Caco-2 (cell line): Measurements from ENCODE around the gene BLVRA. TPM values are rescaled to one million over a fixed set of nuclear protein-coding genes. Genes with fewer than 3 reads are reported as not detected.
A peak's percentile ranks its signal among the peaks of the same experiment; 100 is the strongest.

Source experiments
- BruUV-seq: library from RNA; stranded (reverse); fragments of 400-500 nt; replicated peaks from 2 replicates; lab custom pipeline; 2021; lab: Mats Ljungman, UMichigan
- CTCF ChIA-PET: fragments of 300-600 bp; sonication (Branson Sonifier 250); formaldehyde crosslinking; loops from one replicate; lab custom pipeline; 2022; ENCODE audit warnings: antibody characterized with exemption; lab: Charles Lee
- POLR2A ChIA-PET: fragments of 300-600 bp; sonication (Branson Sonifier 250); formaldehyde crosslinking; loops from one replicate; lab custom pipeline; 2022; ENCODE audit warnings: antibody characterized with exemption; lab: Charles Lee
- DNase-seq, 2 experiments: peaks; one replicate each; pipeline versions ENCODE4 v3.0.0 to v3.0.0-alpha.2; 2020 to 2022
- H3K27me3 ChIP-seq: replicated peaks from 2 replicates; pipeline ENCODE4 v1.6.0; 2011; ENCODE audit warnings: low read length; ENCODE audit not compliant: control insufficient read depth, insufficient read depth
- H3K36me3 ChIP-seq: 2 replicates; pipeline ENCODE4 v1.5.1; 2011; ENCODE audit warnings: low read length; ENCODE audit not compliant: control insufficient read depth, insufficient read depth
- H3K4me1 ChIP-seq: fragments of 250-450 bp; sonication (Bioruptor Pico); 2 replicates; pipeline ENCODE4 v1.5.1; 2020; ENCODE audit warnings: mild to moderate bottlenecking
- H3K4me3 ChIP-seq: 2 replicates; pipeline ENCODE4 v1.5.1; 2011; ENCODE audit warnings: low read depth, mild to moderate bottlenecking, control low read depth, low read length
- H3K9me3 ChIP-seq: fragments of 250-450 bp; sonication (Bioruptor Pico); 2 replicates; pipeline ENCODE4 v1.5.1; 2020; ENCODE audit warnings: mild to moderate bottlenecking, moderate library complexity
- H3K27ac Mint-ChIP-seq: one replicate; pipeline ENCODE4 v1.8.0; 2022; ENCODE audit warnings: mixed read lengths; ENCODE audit not compliant: unreplicated experiment
- H3K27me3 Mint-ChIP-seq: one replicate; pipeline ENCODE4 v1.8.0; 2022; ENCODE audit warnings: mixed read lengths; ENCODE audit not compliant: insufficient read depth, unreplicated experiment
- H3K36me3 Mint-ChIP-seq: one replicate; pipeline ENCODE4 v1.8.0; 2022; ENCODE audit warnings: mild to moderate bottlenecking, mixed read lengths; ENCODE audit not compliant: insufficient read depth, unreplicated experiment
- H3K4me1 Mint-ChIP-seq: one replicate; pipeline ENCODE4 v1.8.0; 2022; ENCODE audit warnings: low read depth, mixed read lengths; ENCODE audit not compliant: unreplicated experiment
- H3K4me3 Mint-ChIP-seq: one replicate; pipeline ENCODE4 v1.8.0; 2022; ENCODE audit warnings: mild to moderate bottlenecking, moderate library complexity, mixed read lengths; ENCODE audit not compliant: unreplicated experiment
- H3K9me3 Mint-ChIP-seq: one replicate; pipeline ENCODE4 v1.8.0; 2022; ENCODE audit warnings: mixed read lengths; ENCODE audit not compliant: unreplicated experiment
- intact Hi-C: fragments of 100-400 bp; cut with micrococcal nuclease; formaldehyde crosslinking; loops from one replicate; pipeline ENCODE4 v1.10.0; 2022; ENCODE audit not compliant: unreplicated experiment
- total RNA-seq: library from RNA; stranded (reverse); gene quantifications from 2 replicates; pipeline ENCODE4 v1.2.3, GENCODE V29; 2022
- TF ChIP-seq, protein P1 (sequence below), 2 experiments: fragments of 200-600 bp in 1 of 2; IDR thresholded peaks; 1 replicate in 1 of 2; 2 replicates in 1 of 2; pipeline versions ENCODE4 v1.5.1 to v1.8.0; 2011 to 2022; ENCODE audit warnings: antibody characterized with exemption in 1 of 2, control low read depth in 1 of 2, inconsistent platforms in 1 of 2, low read depth in 1 of 2, low read length in 1 of 2, mild to moderate bottlenecking in 1 of 2, moderate library complexity in 1 of 2; ENCODE audit not compliant: insufficient read depth in 1 of 2, severe bottlenecking in 1 of 2, unreplicated experiment in 1 of 2

The BLVRA gene
- total RNA-seq, 1 experiment from 2014 or later = 27.9 TPM

DNA sequence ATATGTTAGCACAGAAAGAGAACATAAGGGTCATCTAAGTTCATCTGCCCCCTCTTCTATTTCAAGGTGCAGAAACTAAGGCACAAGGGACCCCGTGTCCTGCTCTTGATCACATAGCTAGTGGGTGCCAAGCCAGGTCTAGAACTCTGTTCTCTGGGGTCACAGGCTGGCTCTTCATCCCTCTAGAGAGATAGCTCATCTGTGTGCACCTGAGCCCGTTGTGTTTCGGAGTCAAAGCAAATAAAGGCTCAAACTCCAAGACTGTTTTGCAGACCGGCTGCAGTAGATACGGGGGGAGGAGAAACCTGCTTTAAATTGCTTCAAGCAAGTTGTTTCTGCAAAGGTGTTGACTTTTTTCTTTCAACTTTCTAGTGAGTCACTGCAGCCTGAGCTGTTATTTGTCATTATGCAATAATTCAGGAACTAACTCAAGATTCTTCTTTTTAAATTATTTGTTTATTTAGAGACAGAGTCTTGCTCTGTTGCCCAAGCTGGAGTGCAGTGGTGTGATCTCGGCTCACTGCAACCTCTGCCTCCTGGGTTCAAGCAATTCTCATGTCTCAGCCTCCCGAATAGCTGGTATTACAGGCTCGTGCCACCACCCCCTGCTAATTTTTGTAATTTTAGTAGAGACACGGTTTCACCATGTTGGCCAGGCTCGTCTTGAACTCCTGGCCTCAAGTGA, 6.5 kb downstream of the BLVRA start:
- CTCF ChIA-PET = interaction anchor here (0.8 to 1.4 kb wide), 4 partner anchors 10 to 182 kb away, joined by 3 to 7 read pairs (median 4); partner anchors contain the start of gene STK17A
- POLR2A ChIA-PET = no interaction called here
- Mint-ChIP-seq H3K4me1 (peaks cover 19% of the 10 kb centered on the region), H3K9me3 (no peaks in the 10 kb centered on the region), H3K4me3 (peak overlapping the region; percentile 42), H3K27me3 (no peaks in the 10 kb centered on the region), H3K27ac (no peak overlapping the region), H3K36me3 (no peaks in the 10 kb centered on the region)
- DNase-seq = peak in 1 of 2 experiments; percentile 68
- BruUV-seq = no TSS peak
- H3K36me3 ChIP-seq = no peaks in the 10 kb centered on the region
- TF ChIP-seq, protein P1, sequence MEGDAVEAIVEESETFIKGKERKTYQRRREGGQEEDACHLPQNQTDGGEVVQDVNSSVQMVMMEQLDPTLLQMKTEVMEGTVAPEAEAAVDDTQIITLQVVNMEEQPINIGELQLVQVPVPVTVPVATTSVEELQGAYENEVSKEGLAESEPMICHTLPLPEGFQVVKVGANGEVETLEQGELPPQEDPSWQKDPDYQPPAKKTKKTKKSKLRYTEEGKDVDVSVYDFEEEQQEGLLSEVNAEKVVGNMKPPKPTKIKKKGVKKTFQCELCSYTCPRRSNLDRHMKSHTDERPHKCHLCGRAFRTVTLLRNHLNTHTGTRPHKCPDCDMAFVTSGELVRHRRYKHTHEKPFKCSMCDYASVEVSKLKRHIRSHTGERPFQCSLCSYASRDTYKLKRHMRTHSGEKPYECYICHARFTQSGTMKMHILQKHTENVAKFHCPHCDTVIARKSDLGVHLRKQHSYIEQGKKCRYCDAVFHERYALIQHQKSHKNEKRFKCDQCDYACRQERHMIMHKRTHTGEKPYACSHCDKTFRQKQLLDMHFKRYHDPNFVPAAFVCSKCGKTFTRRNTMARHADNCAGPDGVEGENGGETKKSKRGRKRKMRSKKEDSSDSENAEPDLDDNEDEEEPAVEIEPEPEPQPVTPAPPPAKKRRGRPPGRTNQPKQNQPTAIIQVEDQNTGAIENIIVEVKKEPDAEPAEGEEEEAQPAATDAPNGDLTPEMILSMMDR (IDR thresholded peaks at IDR 0.05; ENCODE audit: insufficient read depth in 1 of 2, low read depth in 1 of 2, low read length in 1 of 2, severe bottlenecking in 1 of 2, unreplicated experiment in 1 of 2) = no peak
- no peak overlapping the region for H3K4me3 ChIP-seq
- H3K27me3 ChIP-seq = no peaks in the 10 kb centered on the region
- intact Hi-C loops = loop anchor here (5.0 kb wide), 1 partner anchor 52 kb away; no protein-coding TSS in a partner anchor
- peaks cover 29% of the 10 kb centered on the region for H3K4me1 ChIP-seq
- no peaks in the 10 kb centered on the region for H3K9me3 ChIP-seq

DNA sequence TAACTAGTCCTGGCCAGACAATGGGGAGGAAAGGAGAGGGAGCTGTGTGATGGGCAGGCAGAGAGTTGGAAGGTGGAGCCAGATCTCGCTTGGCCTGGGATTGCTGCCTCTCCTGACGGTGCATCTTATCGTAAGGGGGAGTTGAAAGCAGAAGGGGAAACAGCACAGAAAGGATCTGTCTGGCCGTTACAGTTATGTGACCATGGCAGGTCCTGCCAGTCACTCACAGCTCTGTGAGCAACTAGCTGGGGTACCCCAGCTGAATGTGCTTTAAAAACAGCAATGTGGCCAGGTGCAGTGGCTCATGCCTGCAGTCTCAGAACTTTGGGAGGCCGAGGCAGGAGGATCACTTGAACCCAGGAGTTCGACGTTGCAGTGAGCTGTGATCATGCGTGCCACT, 8.1 kb downstream of the BLVRA start:
- Mint-ChIP-seq H3K4me1 (peaks cover 25% of the 10 kb centered on the region), H3K9me3 (no peaks in the 10 kb centered on the region), H3K27ac (no peak overlapping the region), H3K27me3 (no peaks in the 10 kb centered on the region), H3K36me3 (peaks cover 6% of the 10 kb centered on the region), H3K4me3 (no peak overlapping the region)
- ChIA-PET CTCF (interaction anchor here (0.6 kb wide), 1 partner anchor 785 kb away, joined by 4 read pairs; no protein-coding TSS in a partner anchor), POLR2A (no interaction called here)
- BruUV-seq = no TSS peak
- no peaks in the 10 kb centered on the region for H3K27me3 ChIP-seq
- H3K4me3 ChIP-seq = no peak overlapping the region
- no peaks in the 10 kb centered on the region for H3K36me3 ChIP-seq
- no peak for DNase-seq
- intact Hi-C loops = loop anchor here (5.0 kb wide), 1 partner anchor 51 kb away; no protein-coding TSS in a partner anchor
- no peaks in the 10 kb centered on the region for H3K9me3 ChIP-seq
- H3K4me1 ChIP-seq = peaks cover 30% of the 10 kb centered on the region
- TF ChIP-seq, protein P1 (IDR thresholded peaks at IDR 0.05; ENCODE audit: insufficient read depth in 1 of 2, low read depth in 1 of 2, low read length in 1 of 2, severe bottlenecking in 1 of 2, unreplicated experiment in 1 of 2) = no peak

DNA sequence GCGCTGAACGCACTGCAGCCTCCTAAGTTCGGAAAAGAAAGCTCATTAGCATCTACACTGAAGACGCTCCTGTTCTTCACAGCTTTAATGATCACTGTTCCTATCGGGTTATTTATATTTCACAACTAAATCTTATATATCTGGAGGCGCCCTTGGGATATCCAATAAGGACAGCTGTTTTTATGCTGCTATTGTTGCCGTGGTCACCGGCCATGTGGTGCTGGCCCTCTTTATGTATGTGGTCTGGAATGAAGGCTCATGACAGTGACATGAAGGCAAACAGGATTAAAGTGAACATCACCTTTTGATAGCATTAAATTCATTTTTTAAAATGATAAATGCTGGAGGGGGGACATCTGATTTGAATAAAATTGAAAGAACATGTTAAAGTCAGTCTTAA, 8.8 kb downstream of the BLVRA start:
- ChIA-PET POLR2A (no interaction called here), CTCF (no interaction called here)
- Histone ChIP-seq H3K4me1 (peaks cover 25% of the 10 kb centered on the region), H3K27me3 (no peaks in the 10 kb centered on the region), H3K36me3 (no peaks in the 10 kb centered on the region), H3K4me3 (no peak overlapping the region), H3K9me3 (no peaks in the 10 kb centered on the region)
- BruUV-seq = no TSS peak
- intact Hi-C loops = loop anchor here (5.0 kb wide), 1 partner anchor 50 kb away; no protein-coding TSS in a partner anchor
- no peak overlapping the region for H3K4me3 Mint-ChIP-seq
- TF ChIP-seq, protein P1 (IDR thresholded peaks at IDR 0.05; ENCODE audit: insufficient read depth in 1 of 2, low read depth in 1 of 2, low read length in 1 of 2, severe bottlenecking in 1 of 2, unreplicated experiment in 1 of 2) = no peak
- peaks cover 6% of the 10 kb centered on the region for H3K36me3 Mint-ChIP-seq
- no peaks in the 10 kb centered on the region for H3K9me3 Mint-ChIP-seq
- H3K4me1 Mint-ChIP-seq = peaks cover 25% of the 10 kb centered on the region
- H3K27ac Mint-ChIP-seq = no peak overlapping the region
- no peak for DNase-seq
- H3K27me3 Mint-ChIP-seq = no peaks in the 10 kb centered on the region
